ENCODE results near the gene SLC2A13.

Gene SLC2A13

DNA sequence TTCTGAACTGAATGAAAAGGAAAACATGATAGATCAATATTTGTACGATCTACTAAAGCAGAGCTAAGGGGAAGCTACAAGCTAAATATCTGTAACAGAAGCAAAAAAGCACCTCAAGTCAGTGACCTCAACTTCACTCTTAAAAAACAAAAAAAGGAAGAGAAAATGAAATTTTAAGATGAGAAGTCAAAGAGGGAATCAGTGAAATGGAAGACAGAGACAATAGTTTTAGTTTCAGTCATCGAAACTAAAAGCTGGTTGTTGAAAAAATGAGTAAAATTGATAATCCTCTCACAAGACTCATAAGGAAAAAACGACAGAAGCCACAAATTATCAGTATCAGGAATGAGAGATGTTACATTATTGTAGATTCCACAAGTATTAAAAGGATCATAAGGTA is 11.9 kb upstream of the SLC2A13 start:
- Mint-ChIP-seq H3K27me3 (peaks cover 22% of the 10 kb centered on the region), H3K4me1 (peaks cover 10% of the 10 kb centered on the region), H3K27ac (no peak overlapping the region), H3K9me3 (no peaks in the 10 kb centered on the region), H3K36me3 (ENCODE audit: low read depth) (no peaks in the 10 kb centered on the region), H3K4me3 (no peak overlapping the region)
- no peak for ATAC-seq
- no peak for DNase-seq

DNA sequence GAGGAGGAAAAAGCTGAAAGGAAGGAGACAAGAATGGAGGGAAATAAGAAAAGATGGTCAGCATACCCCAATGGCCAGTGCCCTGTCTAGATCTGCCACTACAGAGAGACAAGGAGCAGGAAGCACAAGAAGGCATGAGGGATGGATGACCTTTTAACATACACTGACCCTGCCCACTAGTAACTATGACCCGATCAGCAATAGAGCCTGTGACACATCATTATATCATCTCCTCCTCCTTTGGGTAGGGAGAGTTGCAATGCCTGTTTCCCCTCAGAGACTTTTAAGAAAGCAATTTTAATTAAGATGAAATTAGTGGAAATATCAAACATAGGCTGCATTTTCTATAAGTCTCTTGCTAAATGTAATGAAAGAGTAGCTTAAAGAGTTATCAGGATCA is 4.7 kb upstream of the SLC2A13 start:
- no peak overlapping the region for H3K27ac Mint-ChIP-seq
- no peaks in the 10 kb centered on the region for H3K36me3 Mint-ChIP-seq (ENCODE audit: low read depth)
- DNase-seq (no peak), ATAC-seq (no peak)
- no peaks in the 10 kb centered on the region for H3K9me3 Mint-ChIP-seq
- H3K4me3 Mint-ChIP-seq: no peak overlapping the region
- no peaks in the 10 kb centered on the region for H3K27me3 Mint-ChIP-seq
- peaks cover 34% of the 10 kb centered on the region for H3K4me1 Mint-ChIP-seq

DNA sequence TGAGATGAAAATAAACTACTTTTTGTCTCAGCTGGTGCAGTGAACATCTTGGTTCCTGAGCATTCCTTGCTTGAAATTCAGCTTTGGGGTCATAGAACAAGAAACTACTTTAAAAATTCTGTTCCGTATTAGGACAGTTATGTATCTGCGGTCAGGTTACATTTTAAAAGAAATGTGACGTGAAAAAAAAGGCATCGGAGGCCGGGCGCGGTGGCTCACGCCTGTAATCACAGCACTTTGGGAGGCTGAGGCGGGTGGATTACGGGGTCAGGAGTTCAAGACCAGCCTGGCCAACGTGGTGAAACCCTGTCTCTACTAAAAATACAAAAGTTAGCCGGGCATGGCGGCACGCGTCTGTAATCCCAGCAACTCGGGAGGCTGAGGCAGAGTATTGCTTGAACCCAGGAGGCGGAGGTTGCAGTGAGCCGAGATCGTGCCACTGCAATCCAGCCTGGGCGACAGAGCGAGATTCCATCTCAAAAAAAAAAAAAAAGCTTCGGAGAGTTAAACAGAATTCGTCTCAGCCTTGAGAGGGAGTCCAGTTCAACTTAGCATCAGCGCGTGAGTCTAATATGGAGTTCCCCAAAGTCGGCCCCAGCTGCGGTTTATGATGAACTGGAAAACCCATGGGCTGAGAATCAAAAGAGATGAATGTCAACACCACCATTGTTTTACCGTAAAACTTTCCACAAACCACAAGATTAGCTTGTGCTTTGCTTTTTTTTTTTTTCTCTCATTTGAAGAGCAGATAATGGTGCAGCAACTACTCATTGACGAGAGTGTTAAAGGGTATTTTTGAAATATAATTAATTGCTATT is 2.1 kb upstream of the SLC2A13 start:
- Mint-ChIP-seq H3K27ac (peak overlapping the region; percentile 65), H3K9me3 (no peaks in the 10 kb centered on the region), H3K27me3 (peaks cover 3% of the 10 kb centered on the region), H3K36me3 (ENCODE audit: low read depth) (no peaks in the 10 kb centered on the region), H3K4me1 (peaks cover 47% of the 10 kb centered on the region), H3K4me3 (peak overlapping the region; percentile 79)
- peak; percentile 25 for DNase-seq
- peak; percentile 9 for ATAC-seq

DNA sequence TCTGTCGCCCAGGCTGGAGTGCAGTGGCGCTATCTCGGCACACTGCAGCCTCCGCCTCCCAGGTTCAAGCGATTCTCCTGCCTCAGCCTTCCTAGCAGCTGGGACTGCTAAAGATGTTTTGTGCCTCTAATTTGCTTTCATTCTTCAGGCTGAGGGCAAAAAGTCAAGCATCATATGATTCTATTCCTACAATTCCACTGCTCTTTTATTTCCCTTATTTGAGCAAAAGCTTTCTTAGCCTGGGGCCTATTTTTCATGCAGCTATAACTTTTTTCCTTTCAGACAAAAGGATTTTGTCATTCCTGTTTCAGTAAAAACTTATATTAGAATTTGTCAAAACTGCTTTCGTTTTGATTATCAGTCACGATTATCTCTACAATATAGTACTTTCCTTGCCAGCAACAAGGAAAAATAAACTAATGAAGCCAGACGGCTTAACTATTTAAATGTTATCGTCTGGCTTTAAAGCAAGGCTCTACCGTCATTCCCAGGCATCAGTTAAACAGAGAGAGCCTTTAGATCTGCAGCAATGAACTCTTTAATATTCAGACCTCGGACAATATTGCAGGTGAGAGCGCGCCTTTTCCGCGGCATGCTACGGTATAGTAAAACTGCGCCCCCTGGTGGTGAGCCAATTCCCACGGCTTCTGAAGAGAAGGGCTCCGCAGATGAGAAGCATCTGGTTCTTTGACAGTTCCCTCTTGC is 1.4 kb upstream of the SLC2A13 start:
- Mint-ChIP-seq H3K4me1 (peaks cover 47% of the 10 kb centered on the region), H3K27ac (peak overlapping the region; percentile 42), H3K9me3 (no peaks in the 10 kb centered on the region), H3K36me3 (ENCODE audit: low read depth) (no peaks in the 10 kb centered on the region), H3K27me3 (peaks cover 3% of the 10 kb centered on the region), H3K4me3 (peak overlapping the region; percentile 79)
- DNase-seq: peak; percentile 93
- ATAC-seq: peak; percentile 41

DNA sequence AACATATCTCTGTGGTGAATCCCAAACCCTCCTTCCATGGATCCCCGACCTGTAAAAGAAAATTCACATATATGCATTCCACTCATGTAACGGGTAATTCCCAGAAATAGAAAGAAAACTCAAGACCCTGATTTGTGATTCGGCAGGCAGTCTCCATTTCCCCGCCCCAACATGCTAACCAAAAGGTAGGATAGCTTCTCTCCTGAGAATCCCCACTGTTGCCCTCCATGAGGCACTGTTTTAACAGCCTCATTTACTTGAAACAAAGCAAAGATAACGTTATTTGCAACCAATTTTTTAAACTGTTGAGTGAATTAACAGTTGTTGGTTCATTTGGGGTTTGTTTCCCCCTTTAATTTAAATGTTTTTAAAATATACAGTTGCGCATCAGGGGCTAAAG is 774 bp upstream of the SLC2A13 start:
- H3K27ac Mint-ChIP-seq: no peak overlapping the region
- DNase-seq (no peak), ATAC-seq (no peak)
- peaks cover 3% of the 10 kb centered on the region for H3K27me3 Mint-ChIP-seq
- H3K36me3 Mint-ChIP-seq (ENCODE audit: low read depth): no peaks in the 10 kb centered on the region
- H3K4me3 Mint-ChIP-seq: peak overlapping the region; percentile 79
- peaks cover 47% of the 10 kb centered on the region for H3K4me1 Mint-ChIP-seq
- H3K9me3 Mint-ChIP-seq: no peaks in the 10 kb centered on the region

DNA sequence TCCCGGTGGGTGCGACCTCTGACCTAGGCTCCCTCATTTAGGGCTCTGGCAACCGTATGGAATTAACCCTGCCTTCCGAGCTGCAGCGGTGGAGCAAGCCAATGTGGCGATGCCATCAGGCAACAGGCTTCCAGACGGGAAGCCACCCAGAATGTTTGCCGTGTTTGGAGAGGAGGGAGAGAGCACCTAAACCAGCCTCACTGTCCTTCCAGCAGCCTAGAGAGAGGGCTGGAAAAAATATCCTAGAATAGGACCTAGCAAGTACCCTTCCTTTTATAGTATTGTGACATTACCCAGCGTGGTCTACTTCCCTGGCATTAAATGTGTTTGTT is 287 bp upstream of the SLC2A13 start:
- H3K4me3 Mint-ChIP-seq: peak overlapping the region; percentile 79
- H3K27ac Mint-ChIP-seq: peak overlapping the region; percentile 21
- no peaks in the 10 kb centered on the region for H3K9me3 Mint-ChIP-seq
- peaks cover under 1% of the 10 kb centered on the region for H3K36me3 Mint-ChIP-seq (ENCODE audit: low read depth)
- peaks cover 47% of the 10 kb centered on the region for H3K4me1 Mint-ChIP-seq
- no peak for ATAC-seq
- H3K27me3 Mint-ChIP-seq: peaks cover 3% of the 10 kb centered on the region
- no peak for DNase-seq

DNA sequence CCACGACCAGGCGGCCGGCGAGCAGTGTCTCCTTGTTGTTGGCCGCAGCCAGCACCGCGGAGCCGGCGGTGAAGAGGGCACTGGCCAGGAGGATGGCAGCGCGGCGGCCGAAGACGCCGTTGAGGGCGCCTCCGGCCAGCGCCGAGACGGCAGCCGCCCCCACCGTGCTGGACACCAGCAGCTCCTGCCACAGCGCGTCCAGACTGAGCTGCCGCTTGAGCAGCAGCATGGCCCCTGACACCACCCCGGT is 691 bp downstream of the SLC2A13 start:
- Mint-ChIP-seq H3K9me3 (no peaks in the 10 kb centered on the region), H3K36me3 (ENCODE audit: low read depth) (peaks cover 1% of the 10 kb centered on the region), H3K27ac (no peak overlapping the region), H3K4me1 (peaks cover 41% of the 10 kb centered on the region), H3K4me3 (peak overlapping the region; percentile 79), H3K27me3 (peaks cover 3% of the 10 kb centered on the region)
- ATAC-seq: no peak
- DNase-seq: no peak

DNA sequence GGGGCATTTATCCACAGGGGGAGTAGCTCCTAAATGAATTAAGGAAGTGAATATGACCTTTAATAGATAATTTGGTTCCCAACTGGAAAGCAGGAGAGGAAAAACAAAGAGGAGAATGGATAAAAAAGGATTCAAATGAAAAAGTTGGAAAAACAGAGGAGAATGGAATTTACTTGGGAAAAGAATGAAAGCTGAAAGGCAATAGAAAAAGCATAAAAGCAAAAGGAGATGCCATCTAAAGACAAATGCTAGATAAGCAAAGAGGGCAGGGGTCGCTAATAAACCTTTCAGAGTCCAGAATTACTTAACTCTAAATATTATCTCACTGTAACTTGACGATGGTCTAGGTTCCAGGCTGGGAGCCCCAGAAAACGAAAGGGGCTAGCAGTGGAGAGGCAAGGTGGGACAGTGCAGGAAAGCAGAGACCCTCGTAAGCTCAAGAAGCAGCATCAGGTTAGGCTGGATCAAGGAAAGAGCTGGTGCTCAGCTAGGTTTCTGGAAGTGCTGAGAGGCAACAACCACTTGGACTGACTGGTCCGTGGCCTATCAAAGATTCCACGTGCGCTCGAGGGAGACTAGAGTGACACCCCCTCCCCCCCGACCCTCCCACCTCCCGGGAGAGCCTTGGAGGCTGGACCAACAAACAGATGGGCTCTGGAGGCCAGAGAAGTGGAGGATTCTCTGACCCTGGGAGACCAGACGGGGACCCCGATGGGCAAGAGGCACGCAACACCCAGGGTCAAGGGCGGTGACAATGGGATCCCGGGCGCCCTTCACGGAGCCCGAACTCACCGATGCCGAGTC is 1.2 kb downstream of the SLC2A13 start:
- peaks cover 3% of the 10 kb centered on the region for H3K27me3 Mint-ChIP-seq
- peaks cover 41% of the 10 kb centered on the region for H3K4me1 Mint-ChIP-seq
- no peaks in the 10 kb centered on the region for H3K9me3 Mint-ChIP-seq
- no peak for ATAC-seq
- H3K27ac Mint-ChIP-seq: no peak overlapping the region
- no peak for DNase-seq
- H3K4me3 Mint-ChIP-seq: peak overlapping the region; percentile 79
- H3K36me3 Mint-ChIP-seq (ENCODE audit: low read depth): peaks cover 1% of the 10 kb centered on the region

DNA sequence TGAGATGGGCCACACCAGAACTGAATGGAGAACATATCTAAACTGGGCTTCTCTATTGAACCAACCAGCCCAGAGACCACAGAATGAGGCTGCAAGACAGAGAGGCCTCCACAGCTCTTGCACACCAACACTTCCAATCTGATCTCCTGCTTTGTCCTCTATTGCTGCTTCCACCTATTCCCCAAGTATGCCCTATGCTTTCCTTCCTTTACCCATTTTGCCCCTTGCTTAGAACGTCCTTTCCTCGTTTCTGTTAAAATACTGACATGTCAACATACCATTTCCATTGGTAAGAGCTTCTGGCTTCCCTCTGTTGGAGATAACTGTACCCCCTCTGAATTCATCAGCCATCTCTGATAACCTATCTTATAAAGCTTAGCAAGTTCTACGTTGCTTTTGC is 2.8 kb downstream of the SLC2A13 start:
- DNase-seq: no peak
- Mint-ChIP-seq H3K4me3 (no peak overlapping the region), H3K9me3 (no peaks in the 10 kb centered on the region), H3K36me3 (ENCODE audit: low read depth) (peaks cover 1% of the 10 kb centered on the region), H3K27me3 (peaks cover 3% of the 10 kb centered on the region), H3K27ac (no peak overlapping the region), H3K4me1 (peaks cover 33% of the 10 kb centered on the region)
- no peak for ATAC-seq

DNA sequence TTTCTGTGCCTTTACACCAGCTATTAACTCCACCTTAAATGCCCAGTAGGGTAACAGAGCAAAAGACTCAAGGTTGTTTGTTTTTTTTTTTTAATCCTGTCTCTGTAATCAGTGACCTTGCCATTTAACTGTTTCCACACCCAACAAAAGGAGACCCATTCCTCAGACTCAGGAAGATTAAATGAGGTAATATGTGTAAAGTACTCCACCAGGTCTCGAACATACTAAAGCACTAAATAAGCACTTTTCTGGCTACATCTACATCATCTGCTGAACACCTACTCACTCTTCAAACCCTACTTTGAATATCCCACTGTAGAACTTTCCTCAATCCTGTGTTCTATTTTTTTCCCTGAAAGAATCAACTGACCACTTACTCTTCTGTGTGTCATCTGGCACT is 4.1 kb downstream of the SLC2A13 start:
- no peak for DNase-seq
- no peak overlapping the region for H3K27ac Mint-ChIP-seq
- H3K4me1 Mint-ChIP-seq: peaks cover 22% of the 10 kb centered on the region
- peaks cover 3% of the 10 kb centered on the region for H3K27me3 Mint-ChIP-seq
- ATAC-seq: no peak
- H3K9me3 Mint-ChIP-seq: no peaks in the 10 kb centered on the region
- peaks cover 1% of the 10 kb centered on the region for H3K36me3 Mint-ChIP-seq (ENCODE audit: low read depth)
- no peak overlapping the region for H3K4me3 Mint-ChIP-seq

DNA sequence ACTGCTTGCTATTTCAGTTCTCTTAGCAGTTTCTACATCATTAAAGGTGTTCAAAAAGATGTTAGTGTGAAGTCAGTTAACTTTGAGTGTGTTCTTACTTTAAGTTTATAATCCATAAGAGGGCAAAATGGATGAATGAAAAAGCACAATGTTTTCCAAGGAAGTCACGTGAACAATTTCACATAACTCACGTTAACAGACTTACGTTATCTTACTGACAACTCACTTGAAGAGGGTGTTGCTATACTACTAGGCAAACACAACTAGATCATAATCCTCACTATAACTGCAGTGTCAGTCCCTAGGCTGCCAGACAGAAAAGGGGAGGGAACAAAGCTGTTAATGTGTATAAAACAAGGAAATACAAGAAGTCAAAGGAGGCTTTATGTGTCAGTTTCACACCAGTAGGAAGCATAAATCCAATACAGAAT is 6.4 kb downstream of the SLC2A13 start:
- peaks cover 1% of the 10 kb centered on the region for H3K36me3 Mint-ChIP-seq (ENCODE audit: low read depth)
- no peaks in the 10 kb centered on the region for H3K9me3 Mint-ChIP-seq
- H3K27me3 Mint-ChIP-seq: peaks cover 1% of the 10 kb centered on the region

DNA sequence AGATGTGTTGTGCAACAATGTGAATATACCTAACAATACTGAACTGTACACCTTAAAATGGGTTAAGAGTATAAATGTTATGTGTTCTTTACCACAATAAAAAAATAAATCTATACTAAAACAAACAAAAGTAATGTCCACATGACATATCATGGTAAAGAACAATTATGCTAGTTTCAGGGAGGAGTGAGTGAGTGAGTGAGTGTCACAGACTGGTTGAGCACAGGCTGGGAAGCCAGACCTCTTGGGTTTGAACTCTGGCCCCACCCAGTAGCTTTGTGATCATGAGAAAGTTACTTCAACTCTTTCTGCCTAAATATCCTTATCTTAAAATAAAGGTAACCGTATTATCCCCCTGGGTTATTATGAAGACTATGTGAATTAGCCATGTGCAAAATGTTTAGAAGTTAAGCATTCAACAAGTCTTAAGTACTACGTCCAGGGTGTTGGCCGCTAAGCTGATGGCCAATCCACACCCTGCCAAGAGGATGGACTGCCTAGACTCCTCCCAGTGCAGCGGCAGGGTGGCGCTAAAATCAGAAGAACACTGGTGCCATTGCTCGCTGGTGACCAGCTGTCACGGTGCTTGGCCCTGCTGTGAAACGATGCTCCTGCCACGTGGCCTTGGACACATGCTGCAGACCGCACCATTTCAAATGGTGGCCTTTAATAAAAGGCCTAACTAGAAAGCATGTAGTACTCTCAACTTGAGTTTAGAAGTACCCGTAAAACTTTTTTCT is 7.3 kb downstream of the SLC2A13 start:
- H3K27ac Mint-ChIP-seq: no peak overlapping the region
- H3K9me3 Mint-ChIP-seq: no peaks in the 10 kb centered on the region
- peaks cover 4% of the 10 kb centered on the region for H3K4me1 Mint-ChIP-seq
- H3K36me3 Mint-ChIP-seq (ENCODE audit: low read depth): peaks cover 1% of the 10 kb centered on the region
- ATAC-seq (no peak), DNase-seq (no peak)
- no peaks in the 10 kb centered on the region for H3K27me3 Mint-ChIP-seq
- H3K4me3 Mint-ChIP-seq: no peak overlapping the region

More for the DNA sequence above, 6.4 kb downstream of the SLC2A13 start:
- Mint-ChIP-seq H3K4me3 (no peak overlapping the region), H3K27ac (no peak overlapping the region), H3K4me1 (peaks cover 12% of the 10 kb centered on the region)
- DNase-seq (no peak), ATAC-seq (no peak)

DNA sequence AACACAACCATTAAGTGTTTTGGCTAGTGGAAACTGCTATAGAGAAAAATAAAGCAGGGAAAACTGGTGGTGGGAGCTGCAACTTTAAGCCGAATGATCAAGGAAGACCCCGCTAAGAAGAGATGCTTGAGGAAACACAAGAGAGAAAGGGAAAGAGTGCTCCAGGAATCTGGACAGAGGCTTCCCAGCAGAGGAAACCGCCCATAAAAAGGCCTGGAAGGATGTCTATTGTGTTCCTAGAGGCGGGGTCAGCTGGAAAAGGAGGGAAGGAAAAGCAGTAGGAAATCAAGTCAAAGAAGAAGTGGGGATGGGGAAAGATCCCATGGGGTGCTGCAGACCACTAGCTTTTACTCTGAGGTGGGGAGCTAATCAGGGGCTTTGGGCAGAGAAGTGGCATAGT is 12.4 kb downstream of the SLC2A13 start:
- no peak overlapping the region for H3K27ac Mint-ChIP-seq
- H3K36me3 Mint-ChIP-seq (ENCODE audit: low read depth): peaks cover 2% of the 10 kb centered on the region
- DNase-seq: no peak
- no peak for ATAC-seq
- no peaks in the 10 kb centered on the region for H3K9me3 Mint-ChIP-seq
- no peak overlapping the region for H3K4me3 Mint-ChIP-seq
- no peaks in the 10 kb centered on the region for H3K4me1 Mint-ChIP-seq
- no peaks in the 10 kb centered on the region for H3K27me3 Mint-ChIP-seq

DNA sequence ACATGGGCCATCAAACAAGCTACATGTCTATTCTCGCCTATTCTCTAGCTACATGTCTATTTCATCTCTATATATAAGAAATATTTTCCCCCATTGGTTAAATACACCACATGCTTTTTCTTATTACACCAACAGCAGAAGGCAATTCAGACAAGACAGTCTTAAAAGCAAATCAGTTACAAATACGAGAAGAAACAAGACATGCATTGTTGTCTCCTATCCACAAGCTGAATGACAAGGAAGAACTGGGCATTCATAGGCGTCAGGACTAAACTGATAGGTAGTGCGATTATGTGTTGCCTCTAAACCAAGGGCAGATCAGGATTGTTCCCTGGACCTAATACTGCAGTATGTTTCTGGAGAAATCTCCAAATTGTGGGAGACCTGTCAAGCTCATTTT is 19.4 kb downstream of the SLC2A13 start:
- H3K4me1 Mint-ChIP-seq: no peaks in the 10 kb centered on the region
- DNase-seq (no peak), ATAC-seq (no peak)
- peaks cover 7% of the 10 kb centered on the region for H3K36me3 Mint-ChIP-seq (ENCODE audit: low read depth)
- no peaks in the 10 kb centered on the region for H3K27me3 Mint-ChIP-seq
- H3K9me3 Mint-ChIP-seq: no peaks in the 10 kb centered on the region
- no peak overlapping the region for H3K27ac Mint-ChIP-seq
- H3K4me3 Mint-ChIP-seq: no peak overlapping the region
